GM12874 (cell line): ENCODE measurements around the gene XPOT.

Experiments
- TF ChIP-seq, protein P1 (sequence below): IDR thresholded peaks from 2 replicates; pipeline ENCODE4 v1.5.1; 2011; ENCODE audit warnings: low read depth, mild to moderate bottlenecking, control low read depth, low read length, moderate library complexity; ENCODE audit not compliant: insufficient read depth

XPOT gene

DNA sequence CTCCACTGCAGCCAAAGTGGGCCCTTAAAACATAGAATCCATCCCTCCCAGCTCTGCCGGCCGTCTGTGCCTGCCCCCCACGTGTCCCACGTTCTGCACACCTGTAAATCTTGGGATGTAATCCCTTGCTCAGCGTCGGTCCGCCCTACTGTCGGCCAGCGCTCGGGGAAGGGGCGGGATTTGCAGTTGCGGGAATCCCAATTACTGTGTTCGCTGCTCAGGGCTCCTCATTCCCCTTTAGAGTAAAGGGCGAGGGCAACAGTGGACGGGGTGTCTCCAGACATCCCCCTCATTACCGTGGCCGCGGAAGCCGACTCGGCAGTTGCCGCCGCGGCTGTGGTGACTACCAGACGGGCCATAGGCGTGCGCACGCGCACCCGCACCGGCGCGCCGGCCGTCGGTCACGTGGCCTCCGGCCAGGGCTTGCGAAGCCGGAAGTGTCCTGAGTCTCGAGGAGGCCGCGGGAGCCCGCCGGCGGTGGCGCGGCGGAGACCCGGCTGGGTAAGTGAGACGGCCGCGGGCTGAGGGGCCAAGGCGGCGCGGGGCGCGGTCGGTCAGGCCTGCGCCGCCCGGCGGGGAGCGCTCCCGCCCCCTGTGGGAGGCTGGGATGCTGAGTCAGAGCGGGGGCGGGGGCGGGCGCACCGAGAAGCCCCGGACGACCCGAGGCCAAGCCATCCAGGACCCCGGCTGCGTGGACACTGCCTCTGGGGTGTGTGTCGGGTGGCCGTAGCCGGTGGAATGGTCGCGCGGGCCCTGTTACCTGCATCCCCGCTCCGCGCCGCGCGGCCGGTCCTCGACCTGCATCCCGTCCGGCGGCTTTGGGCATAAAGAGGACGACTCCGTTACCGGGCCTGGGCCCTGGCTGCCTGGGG, 47.7 kb downstream of the XPOT start, which contains the start of gene TBK1:
Gene TBK1 (plus strand): TSS at position 434 of the 872 bp plus-strand sequence. CDS start 3,751 bp downstream, outside the sequence.
- TF ChIP-seq, protein P1, sequence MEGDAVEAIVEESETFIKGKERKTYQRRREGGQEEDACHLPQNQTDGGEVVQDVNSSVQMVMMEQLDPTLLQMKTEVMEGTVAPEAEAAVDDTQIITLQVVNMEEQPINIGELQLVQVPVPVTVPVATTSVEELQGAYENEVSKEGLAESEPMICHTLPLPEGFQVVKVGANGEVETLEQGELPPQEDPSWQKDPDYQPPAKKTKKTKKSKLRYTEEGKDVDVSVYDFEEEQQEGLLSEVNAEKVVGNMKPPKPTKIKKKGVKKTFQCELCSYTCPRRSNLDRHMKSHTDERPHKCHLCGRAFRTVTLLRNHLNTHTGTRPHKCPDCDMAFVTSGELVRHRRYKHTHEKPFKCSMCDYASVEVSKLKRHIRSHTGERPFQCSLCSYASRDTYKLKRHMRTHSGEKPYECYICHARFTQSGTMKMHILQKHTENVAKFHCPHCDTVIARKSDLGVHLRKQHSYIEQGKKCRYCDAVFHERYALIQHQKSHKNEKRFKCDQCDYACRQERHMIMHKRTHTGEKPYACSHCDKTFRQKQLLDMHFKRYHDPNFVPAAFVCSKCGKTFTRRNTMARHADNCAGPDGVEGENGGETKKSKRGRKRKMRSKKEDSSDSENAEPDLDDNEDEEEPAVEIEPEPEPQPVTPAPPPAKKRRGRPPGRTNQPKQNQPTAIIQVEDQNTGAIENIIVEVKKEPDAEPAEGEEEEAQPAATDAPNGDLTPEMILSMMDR: no peak

GRCh38 chr12:64452559-64453329, 48.6 kb downstream of the XPOT start:
- TF ChIP-seq, protein P1: no peak

DNA sequence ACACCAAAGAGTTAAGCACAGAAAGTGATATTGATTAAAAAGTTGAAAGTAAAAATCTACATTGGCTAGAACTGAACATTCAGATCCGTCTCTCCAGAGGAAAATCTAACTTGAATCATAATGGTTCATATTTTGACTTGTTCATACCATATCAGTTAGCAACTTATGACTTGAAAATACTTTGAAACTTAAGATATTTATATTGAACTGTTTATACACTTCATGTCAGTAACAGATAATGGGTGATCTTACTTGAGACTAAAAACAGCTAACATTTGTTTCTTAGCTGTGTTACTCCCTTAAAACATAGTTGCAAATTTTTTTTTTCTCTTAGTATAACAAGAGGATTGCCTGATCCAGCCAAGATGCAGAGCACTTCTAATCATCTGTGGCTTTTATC, 51.3 kb downstream of the XPOT start:
- TF ChIP-seq, protein P1: no peak

- TF ChIP-seq, protein P1: no peak
Measured at GRCh38 chr12:64456119-64456518, 51.9 kb downstream of the XPOT start.

DNA sequence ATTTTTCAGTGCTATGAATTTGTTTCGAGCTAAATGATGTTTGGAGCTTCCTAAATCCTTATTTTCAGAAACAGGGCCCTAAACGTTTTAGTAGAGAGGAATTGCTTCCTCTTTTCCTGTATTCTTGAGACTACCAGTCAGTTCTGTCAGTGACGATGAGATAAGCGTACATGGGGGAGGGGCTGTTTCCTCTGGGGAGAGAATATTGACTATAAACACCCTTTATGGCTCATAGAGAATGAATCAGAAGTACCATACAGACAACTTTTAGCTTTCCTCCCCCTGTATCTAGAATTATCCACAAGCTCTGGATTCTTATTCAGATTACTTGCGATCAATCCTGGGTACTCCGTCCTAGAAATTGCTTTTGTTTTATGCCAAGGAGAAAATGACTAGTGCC, 52.8 kb downstream of the XPOT start:
- TF ChIP-seq, protein P1: no peak

DNA sequence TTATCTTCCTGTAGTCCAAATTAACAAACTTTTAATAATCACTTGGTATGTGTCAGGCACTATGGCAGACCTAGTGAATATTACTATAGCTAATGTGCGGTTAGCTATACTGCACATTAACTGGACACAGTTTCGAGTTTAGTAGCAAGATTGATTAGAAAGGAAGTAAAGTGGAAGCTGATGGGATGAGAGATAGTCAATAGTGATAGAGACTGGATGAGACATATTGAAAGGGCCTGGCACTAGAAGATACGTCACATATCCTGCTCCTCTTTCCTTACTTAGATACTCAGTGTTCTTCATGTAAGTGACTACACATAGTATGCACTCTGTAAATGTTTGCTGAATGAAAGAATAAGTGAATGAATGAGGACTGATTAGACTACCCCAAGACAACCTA, 53.3 kb downstream of the XPOT start:
- TF ChIP-seq, protein P1: no peak

- TF ChIP-seq, protein P1: no peak
Measured at GRCh38 chr12:64457923-64458322, 53.7 kb downstream of the XPOT start.
